HG03064 (cell line): ENCODE results near the gene HSPA4.
"Not testable (repeated sequence)": the region's sequence is repeated elsewhere in the genome, so short reads cannot be mapped to it uniquely, and the experiment has no call there.

ENCODE experiments used
- ATAC-seq: cut with Tn5 transposase; IDR thresholded peaks from one replicate; pipeline ENCODE4 v1.9.1; 2021; ENCODE audit warnings: low read depth; ENCODE audit not compliant: unreplicated experiment

HSPA4 gene

DNA sequence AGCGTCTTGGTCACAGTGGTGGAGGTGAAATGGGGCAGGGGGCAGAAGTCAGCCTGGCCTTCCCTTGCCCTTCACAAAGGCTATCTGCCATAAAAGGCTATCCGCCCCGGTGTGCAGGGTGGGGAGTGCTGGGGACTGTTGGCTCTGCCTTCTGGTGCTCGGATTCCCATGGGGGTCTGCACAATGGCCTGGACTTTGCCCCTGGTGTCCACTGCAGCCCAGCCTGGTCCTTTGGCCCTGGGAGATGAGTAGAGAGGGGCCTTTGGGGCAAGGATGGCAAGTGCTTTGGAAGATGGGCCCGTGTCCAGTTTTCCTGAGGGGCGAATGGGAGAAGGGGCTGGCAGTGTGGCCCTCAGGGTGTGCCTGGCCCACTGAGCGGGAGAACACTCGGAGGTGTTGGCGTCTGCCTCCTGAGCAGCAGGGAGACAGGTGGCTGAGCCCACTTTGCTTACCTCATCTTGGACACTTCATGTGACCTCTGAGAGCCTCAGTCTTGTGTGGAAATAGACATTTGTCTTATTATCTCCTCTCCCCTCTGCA, 69.9 kb downstream of the HSPA4 start:
- no peak for ATAC-seq

DNA sequence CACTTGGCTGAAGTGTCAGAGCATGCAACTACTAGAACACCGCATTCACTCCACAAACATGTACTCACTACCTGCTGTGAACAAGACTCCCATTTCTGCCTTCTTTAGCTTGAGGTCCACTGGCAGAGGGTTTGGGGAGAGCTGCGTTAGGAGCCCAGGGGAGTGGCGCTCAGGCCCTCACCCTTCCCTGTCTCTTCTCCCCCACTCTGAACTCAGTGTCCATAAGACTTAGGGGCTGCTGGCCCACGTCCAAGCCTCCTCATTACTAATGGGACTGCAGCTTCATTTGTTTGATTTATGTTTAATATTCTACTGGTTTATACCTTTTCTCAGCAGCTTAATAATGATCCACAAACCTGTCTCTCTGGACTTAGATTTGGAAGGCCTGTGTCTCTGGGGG, 70.9 kb downstream of the HSPA4 start:
- no peak for ATAC-seq

DNA sequence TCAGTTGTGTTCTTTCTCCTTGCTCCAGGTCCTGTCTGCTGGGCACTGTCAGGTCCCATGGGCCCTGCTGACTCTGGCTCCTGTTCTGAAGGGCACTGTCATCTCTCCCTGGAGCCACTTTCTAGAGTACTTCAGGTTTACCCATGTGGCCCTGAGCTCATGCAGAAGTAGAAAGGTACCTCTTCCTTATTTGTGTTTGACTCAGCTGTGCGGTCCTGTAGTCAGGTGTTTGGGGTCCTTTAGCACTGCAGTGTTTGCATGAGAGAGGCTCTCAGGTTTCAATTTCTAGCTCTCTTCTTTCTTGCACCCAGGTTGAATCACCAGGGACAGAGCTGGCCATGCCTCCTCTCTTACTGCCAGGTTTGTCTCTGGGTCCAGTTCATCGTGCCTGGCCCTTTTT, 71.5 kb downstream of the HSPA4 start:
- ATAC-seq: no peak

- ATAC-seq: no peak
Observed at GRCh38 chr5:133124891-133125290, 73.1 kb downstream of the HSPA4 start.

DNA sequence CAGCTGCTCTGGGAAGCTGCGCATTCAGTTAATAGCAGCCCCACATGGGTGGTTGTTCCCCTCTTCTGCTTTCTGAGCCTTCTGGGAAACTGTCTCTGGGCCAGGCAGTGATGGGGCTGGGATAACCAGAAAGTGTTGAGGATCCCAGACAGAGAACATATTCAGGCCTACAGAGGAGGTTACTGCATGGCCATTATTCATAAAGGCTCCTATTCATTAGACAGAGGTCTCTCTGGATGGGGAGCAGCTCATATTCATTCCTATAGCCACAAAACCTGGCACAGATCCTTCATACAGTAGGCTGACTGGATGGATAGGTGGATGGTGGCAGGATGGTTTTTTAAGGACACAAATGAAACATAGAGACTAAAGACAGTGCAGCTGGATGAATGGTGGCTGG, 76.3 kb downstream of the HSPA4 start:
- ATAC-seq: no peak

DNA sequence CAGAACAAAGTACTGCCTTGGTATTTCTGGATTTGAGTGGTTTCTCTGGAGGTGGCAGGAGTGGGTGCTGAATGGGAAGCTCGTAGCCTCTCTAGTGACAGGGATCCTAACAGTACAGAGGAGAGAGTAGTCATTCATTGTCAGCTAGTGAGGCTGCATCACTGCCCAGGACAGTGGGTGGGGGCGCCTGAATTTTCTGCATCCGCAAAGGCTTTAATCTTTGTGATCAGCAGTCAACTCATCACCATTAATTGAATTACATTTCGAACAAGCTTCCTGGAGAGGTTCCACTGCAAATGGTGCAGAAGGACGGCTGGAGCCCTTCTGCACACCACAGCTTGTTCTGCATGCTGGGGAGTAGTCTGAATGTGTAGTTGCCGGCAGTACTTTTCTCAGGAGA, 77.5 kb downstream of the HSPA4 start:
- no peak for ATAC-seq

GRCh38 chr5:133129950-133130349, 78.1 kb downstream of the HSPA4 start:
- no peak for ATAC-seq

GRCh38 chr5:133130387-133131118, 78.7 kb downstream of the HSPA4 start:
- ATAC-seq: no peak

DNA sequence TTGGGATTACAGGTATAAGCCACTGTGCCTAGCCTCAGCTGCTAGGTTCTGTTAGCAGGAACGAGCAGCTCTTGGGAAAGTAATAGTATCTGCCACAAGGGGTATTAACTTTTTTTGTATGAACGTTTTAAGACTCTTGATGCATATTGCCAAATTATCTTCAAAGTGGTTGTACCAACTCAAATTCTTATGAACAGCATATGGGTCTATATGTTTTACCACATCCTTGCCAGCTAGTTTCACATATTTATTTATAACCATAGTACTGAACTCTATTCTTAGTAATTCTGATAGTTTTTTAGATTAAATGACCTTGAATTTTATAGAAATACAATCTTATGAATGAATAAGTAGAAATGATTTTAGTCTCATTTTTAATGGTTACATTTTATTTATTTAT, 80.9 kb downstream of the HSPA4 start:
- ATAC-seq: no peak

- not testable (repeated sequence) for ATAC-seq
Observed at GRCh38 chr5:133133241-133133640, 81.4 kb downstream of the HSPA4 start.

GRCh38 chr5:133136890-133137289, 85.1 kb downstream of the HSPA4 start:
- not testable (repeated sequence) for ATAC-seq

- no peak for ATAC-seq
Observed at GRCh38 chr5:133140311-133140710, 88.5 kb downstream of the HSPA4 start.

DNA sequence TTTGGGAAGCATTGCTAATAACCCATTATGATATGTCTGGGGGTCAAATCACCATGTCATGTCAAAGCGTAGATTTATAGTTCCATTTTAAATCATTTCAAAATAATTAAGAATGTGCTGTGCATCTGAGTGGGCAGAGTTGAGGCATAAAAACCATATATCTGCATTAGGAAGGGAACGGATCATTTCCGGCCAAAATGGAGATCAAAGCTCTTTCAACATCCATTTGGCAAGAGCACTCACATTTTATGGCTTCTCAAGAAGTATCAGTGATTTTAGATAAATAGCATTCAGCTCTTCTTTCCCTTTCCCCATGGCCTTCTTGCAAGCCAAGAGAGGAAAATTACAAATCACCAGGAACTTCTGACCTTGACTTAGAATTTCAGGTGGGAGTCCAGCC, 89.9 kb downstream of the HSPA4 start:
- no peak for ATAC-seq

DNA sequence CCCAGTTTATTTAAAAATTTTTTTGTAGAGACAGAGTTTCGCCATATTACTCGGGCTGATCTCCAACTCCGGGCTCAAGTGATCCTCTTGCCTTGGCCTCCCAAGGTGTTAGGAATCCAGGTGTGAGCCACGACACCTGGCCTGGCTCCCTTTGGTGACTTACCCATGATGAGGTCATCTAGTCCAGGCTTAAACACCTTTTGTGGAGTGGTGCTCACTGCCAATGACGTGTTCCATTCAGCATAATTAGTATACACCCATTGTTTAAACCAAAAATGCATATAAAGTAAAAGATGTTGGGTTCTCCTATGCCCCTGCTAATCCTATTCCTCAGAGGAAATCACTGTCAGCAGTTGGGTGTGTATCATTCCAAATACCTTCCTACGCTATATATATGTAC, 91.0 kb downstream of the HSPA4 start:
- no peak for ATAC-seq

- no peak for ATAC-seq
Observed at GRCh38 chr5:133144245-133144981, 92.6 kb downstream of the HSPA4 start.

GRCh38 chr5:133145436-133146170, 93.8 kb downstream of the HSPA4 start:
- ATAC-seq: no peak

GRCh38 chr5:133147411-133147810, 95.6 kb downstream of the HSPA4 start:
- ATAC-seq: no peak

GRCh38 chr5:133147815-133148567, 96.2 kb downstream of the HSPA4 start:
- ATAC-seq: no peak

DNA sequence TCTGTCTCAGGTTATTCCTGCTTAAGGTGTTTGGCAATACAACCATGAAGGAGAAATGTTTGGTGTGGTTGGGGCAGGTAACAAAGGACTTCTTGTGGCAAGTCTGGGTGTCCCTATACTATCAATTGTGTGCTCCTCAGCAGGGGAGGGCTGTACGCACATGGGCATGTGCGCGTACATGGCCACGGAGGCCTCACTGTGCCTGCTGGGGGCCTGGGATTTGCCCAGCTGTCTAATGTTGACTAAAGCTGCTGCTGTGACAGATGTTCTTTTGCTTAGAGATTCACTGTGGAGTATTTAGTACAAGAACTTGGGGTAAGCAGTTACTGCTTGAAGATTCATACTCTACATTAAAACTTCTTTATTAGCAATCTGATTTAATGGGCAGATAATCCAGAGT, 97.5 kb downstream of the HSPA4 start:
- no peak for ATAC-seq

DNA sequence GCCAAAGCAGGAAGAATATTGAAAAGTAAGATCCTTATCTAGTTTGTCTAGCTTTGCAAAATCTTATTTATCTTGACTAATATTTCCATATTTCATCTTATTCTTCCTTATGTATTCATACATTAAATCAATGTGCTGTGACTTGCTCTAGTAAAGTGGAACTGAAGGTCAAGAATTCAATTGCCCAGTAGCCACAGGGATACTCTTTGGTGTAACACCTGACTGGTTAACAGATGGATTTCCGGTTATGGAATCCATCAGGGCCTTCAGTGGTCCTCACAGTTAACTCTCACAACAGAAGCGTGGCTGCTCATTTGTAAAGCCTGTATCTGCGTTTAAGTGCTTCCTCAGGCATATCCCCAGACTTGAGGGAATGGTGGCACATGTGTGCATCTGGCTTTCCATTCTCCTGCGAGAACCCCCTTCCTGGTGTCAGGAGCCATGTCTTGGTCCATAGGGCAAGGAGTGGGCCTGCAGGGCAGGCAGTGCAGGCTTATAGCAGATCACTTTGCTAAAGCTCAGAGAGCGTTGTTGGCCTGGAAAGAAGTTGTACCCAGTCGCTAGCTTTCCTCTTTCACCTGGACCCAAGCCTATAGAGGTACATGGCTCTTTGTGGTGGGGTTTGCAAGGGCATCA, 99.2 kb downstream of the HSPA4 start:
- no peak for ATAC-seq
